Measurements from ENCODE around the gene GRIK4.

GRCh38 chr11:120940160-120940848, 428.8 kb downstream of the GRIK4 start:
- TF ChIP-seq EP300 (IDR thresholded peaks at IDR 0.05), result no peak
- TF ChIP-seq, protein P1, sequence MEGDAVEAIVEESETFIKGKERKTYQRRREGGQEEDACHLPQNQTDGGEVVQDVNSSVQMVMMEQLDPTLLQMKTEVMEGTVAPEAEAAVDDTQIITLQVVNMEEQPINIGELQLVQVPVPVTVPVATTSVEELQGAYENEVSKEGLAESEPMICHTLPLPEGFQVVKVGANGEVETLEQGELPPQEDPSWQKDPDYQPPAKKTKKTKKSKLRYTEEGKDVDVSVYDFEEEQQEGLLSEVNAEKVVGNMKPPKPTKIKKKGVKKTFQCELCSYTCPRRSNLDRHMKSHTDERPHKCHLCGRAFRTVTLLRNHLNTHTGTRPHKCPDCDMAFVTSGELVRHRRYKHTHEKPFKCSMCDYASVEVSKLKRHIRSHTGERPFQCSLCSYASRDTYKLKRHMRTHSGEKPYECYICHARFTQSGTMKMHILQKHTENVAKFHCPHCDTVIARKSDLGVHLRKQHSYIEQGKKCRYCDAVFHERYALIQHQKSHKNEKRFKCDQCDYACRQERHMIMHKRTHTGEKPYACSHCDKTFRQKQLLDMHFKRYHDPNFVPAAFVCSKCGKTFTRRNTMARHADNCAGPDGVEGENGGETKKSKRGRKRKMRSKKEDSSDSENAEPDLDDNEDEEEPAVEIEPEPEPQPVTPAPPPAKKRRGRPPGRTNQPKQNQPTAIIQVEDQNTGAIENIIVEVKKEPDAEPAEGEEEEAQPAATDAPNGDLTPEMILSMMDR (IDR thresholded peaks at IDR 0.05), result no peak
